Measurements from ENCODE around the gene DNER.
"Not testable (repeated sequence)": the region's sequence is repeated elsewhere in the genome, so short reads cannot be mapped to it uniquely, and the experiment has no call there.

The DNER gene

GRCh38 chr2:229559986-229560385 lies 154.4 kb downstream of the DNER start:
- DNase-seq, result no peak

- DNase-seq, result no peak
Observed at GRCh38 chr2:229553091-229553490, 161.3 kb downstream of the DNER start.

- DNase-seq, result no peak
Observed at GRCh38 chr2:229543176-229543873, 171.0 kb downstream of the DNER start.

- no peak for DNase-seq
Observed at GRCh38 chr2:229539628-229540027, 174.7 kb downstream of the DNER start.

GRCh38 chr2:229531594-229531993 lies 182.8 kb downstream of the DNER start:
- DNase-seq, result no peak

GRCh38 chr2:229530434-229530833 lies 183.9 kb downstream of the DNER start:
- no peak for DNase-seq

GRCh38 chr2:229528846-229529245 lies 185.5 kb downstream of the DNER start:
- DNase-seq, result no peak

- DNase-seq, result no peak
Observed at GRCh38 chr2:229526951-229527350, 187.4 kb downstream of the DNER start.

GRCh38 chr2:229524799-229525198 lies 189.6 kb downstream of the DNER start:
- DNase-seq, result no peak

GRCh38 chr2:229523663-229524062 lies 190.7 kb downstream of the DNER start:
- no peak for DNase-seq

- DNase-seq, result no peak
Observed at GRCh38 chr2:229521576-229521975, 192.8 kb downstream of the DNER start.

GRCh38 chr2:229520691-229521096 lies 193.7 kb downstream of the DNER start:
- no peak for DNase-seq

GRCh38 chr2:229519655-229520430 lies 194.5 kb downstream of the DNER start:
- no peak for DNase-seq

GRCh38 chr2:229514273-229514895 lies 200.0 kb downstream of the DNER start:
- no peak for DNase-seq

GRCh38 chr2:229511524-229511923 lies 202.8 kb downstream of the DNER start:
- no peak for DNase-seq

- not testable (repeated sequence) for DNase-seq
Observed at GRCh38 chr2:229506699-229507098, 207.7 kb downstream of the DNER start.

GRCh38 chr2:229501051-229501794 lies 213.1 kb downstream of the DNER start:
- DNase-seq, result no peak

GRCh38 chr2:229492034-229492433 lies 222.3 kb downstream of the DNER start:
- DNase-seq, result no peak

- DNase-seq, result no peak
Observed at GRCh38 chr2:229490167-229490566, 224.2 kb downstream of the DNER start.

GRCh38 chr2:229489016-229489415 lies 225.3 kb downstream of the DNER start:
- DNase-seq, result no peak

GRCh38 chr2:229488232-229488631 lies 226.1 kb downstream of the DNER start:
- DNase-seq, result no peak

GRCh38 chr2:229486673-229487072 lies 227.7 kb downstream of the DNER start:
- no peak for DNase-seq

- DNase-seq, result no peak
Observed at GRCh38 chr2:229485857-229486256, 228.5 kb downstream of the DNER start.
